ENCODE data around the gene ZNF384.

GRCh38 chr12:6695313-6696045, 6.3 kb upstream of the ZNF384 start:
- TF ChIP-seq CTCF (IDR thresholded peaks at IDR 0.05; ENCODE audit: insufficient read depth, low read depth, low read length) (no peak), EZH2 (IDR thresholded peaks at IDR 0.05; ENCODE audit: insufficient read depth, low read length) (no peak)

Measured in astrocyte (in vitro differentiated cells and primary cell).